Measurements from ENCODE around the gene ABHD6.
"Not testable (repeated sequence)": the region's sequence is repeated elsewhere in the genome, so short reads cannot be mapped to it uniquely, and the experiment has no call there.

Gene ABHD6

DNA sequence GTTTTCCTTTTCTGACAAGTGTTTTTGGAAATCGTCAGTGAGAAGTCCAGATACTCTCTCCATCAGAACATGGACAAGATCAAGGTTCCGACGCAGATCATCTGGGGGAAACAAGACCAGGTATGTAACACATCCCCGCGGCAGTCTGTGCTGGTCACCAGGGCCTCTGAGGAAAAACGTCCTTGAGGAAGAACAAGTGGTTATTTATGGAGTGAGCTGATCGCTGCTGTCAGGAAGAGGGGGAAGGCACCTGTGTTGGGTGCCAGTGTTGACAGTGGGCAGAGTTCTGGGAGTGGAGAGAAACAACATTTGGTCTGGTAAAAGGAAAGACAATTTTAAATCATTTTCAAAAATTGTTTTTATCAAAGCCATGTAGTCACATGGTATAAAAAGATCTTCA lies 47.7 kb downstream of the ABHD6 start:
- DNase-seq, result no peak

DNA sequence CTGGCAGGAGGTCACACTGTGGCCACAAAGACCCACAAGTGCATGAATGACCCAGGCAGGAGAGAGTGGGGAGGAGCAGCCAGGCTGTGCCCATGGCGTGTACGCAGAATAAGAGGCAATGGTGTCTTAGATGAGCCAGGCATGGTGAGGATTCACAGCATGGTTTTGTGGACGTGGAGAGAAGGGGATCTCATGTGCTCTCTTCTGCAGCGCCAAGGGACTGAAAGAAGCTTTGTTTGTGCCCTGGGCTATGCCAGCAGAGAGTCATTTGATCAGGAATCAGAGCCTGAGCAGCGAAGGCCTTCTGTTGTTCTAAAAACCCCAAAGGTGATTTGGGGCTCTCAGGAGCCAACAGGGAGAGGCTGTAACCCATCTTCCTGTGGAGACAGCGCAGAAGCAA lies 49.8 kb downstream of the ABHD6 start:
- no peak for DNase-seq

DNA sequence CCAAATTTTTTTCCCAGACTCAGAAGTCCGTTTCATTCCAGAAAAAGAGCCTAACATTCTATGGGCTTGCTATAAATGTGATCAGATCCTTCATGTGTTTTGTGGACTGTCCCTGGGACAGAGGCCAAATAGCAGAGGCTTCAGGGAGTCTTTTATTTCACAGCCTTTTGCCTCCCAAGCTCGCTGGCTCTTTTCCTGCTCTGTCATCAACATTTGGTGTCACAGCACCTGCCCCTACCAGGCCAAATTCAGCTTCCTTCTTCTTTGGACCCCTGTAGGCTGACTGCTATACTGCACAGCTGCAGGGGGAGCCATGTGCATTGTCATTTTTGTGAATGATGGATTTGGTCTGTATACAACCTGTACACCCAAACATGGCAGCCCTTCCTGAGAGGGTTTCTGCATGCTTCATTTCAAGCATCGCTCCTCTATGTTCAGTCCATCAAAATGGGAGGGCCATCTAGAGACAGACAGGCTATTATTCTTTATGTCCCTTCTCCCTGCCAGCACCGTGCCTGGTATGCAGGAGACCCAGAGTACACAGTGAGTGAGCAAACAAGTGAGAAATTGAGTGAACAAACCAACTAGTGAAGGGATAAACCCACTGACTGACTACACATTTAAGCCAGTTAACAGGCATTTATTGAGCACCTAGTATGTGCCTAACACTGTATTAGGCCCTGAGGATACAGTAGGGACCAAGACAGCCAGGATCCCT lies 50.6 kb downstream of the ABHD6 start:
- no peak for DNase-seq

- not testable (repeated sequence) for DNase-seq
These were observed 51.5 kb downstream of the ABHD6 start for GRCh38 chr3:58288964-58289613.

- DNase-seq, result not testable (repeated sequence)
These were observed 52.9 kb downstream of the ABHD6 start for GRCh38 chr3:58290446-58290845.

DNA sequence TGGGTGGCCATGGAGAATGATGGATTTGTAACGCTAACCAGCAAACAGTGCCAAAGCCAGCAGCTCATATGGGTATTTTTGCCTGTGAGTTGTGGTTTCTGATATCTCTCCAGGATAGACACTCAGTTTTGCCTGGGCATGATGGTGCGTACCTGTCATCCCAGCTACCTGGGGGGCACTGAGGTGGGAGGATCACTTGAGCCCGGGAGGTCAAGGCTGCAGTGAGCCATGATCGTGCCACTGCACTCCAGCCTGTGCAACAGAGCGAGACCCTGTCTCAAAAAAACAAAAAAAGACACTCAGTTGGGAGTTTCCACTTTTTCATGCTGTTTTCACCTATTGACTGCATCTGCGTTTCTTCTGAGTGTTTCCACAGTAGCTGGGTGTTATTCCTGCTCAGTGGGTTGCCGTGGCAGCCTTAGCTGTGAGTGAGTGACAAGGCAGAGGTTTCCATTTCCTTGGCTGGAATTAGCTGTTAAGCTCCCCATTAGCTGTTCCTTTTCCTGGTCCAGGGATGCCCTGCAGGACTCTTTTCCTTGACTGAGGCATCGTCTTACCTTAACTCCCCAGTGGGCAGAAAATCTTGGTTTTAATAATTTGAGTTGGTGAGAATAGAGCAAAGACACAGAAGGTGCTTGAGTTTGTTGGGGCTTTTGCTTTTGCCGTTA lies 54.2 kb downstream of the ABHD6 start:
- no peak for DNase-seq

GRCh38 chr3:58292866-58293265 lies 55.3 kb downstream of the ABHD6 start:
- no peak for DNase-seq

DNA sequence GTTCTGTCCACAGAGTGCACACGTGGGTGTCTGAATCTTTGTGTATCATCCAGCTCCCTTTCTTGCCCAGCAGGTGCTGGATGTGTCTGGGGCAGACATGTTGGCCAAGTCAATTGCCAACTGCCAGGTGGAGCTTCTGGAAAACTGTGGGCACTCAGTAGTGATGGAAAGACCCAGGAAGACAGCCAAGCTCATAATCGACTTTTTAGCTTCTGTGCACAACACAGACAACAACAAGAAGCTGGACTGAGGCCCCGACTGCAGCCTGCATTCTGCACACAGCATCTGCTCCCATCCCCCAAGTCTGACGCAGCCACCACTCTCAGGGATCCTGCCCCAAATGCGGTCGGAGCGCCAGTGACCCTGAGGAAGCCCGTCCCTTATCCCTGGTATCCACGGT lies 55.9 kb downstream of the ABHD6 start:
- DNase-seq, result no peak

- DNase-seq, result no peak
These were observed 58.7 kb downstream of the ABHD6 start for GRCh38 chr3:58296269-58296668.

DNA sequence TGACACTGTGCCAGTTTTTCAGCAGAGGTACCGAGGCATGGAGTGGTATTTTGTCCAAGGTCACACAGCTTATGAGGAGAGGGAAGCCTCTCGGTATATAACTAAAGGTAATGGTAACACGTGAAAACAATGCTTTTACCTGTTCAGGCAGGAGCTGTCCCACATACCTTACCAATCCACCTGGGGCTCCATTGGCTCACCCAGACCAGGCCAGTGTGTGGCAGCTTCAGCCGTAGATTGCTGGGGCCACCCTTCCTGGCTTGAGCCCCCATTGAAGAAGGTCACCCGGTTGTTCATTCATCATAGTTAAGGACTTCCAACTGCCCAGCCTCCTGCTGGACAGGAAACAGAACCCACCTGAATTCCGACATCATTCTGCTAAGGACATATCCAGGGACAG lies 59.3 kb downstream of the ABHD6 start:
- DNase-seq, result no peak

GRCh38 chr3:58298190-58298589 lies 60.6 kb downstream of the ABHD6 start:
- no peak for DNase-seq

DNA sequence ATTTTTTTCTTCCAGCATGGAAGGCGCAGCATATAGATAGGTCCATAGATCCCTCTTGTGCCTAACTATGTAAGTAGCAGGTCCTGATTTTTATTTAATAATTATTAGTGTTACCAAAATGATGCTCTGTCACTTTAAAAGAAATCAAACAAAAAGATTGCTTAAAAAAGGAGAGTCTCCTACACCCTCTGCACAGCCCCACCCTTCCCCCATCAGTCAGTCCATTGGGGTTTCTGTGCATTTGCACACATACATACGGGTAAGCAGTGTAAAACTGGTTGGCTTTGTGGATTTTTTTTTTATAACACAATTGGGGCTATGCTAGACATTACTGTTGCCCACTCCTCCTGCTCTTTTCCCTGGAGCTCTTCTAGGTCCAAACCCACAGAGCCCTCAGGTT lies 61.5 kb downstream of the ABHD6 start:
- DNase-seq, result no peak

GRCh38 chr3:58299839-58300516 lies 62.4 kb downstream of the ABHD6 start:
- no peak for DNase-seq

DNA sequence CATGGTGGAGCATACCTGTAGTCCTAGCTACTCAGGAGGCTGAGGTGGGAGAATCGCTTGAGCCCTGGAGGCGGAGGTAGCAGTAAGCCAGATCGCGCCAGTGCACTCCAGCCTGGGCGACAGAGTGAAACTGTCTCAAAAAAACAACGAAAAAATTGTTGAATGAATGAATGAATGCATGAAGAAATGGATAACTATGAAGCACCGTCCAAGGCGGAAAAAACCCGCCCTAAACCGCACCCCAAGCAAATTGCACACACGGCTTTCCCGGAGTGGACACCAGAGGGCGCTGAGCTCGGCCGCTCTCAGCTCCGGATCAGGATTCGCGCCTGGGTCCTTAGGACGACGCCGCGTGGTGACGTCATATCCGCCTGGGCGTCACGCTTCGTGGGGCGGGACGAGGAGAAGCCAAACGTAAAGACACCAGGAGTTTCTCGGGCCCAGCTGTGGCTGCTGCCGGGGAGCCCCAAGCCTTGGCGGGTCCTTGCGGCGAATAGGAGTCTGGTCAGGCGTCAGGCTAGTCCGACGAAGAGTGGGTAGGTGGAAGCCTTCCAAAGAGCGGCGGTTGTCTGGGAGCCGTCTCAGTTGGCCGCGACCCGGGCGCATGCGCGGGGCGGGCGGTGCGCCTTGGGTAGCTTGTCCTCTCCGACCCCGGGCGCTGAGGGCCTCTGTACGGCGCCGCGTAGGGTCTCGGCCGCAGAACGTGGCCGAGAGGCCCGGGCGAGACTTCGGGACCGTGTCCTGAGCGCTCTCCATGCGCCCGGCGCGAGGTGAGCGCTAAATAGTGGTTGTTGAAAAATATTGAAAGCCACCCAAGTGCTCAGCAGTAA lies 68.5 kb downstream of the ABHD6 start, which contains the start of the genes HTD2 and RPP14:
Gene HTD2, plus strand, starts transcription at position 639 of the 830 bp plus-strand sequence. CDS start 11,094 bp downstream, outside the sequence.
Gene RPP14, plus strand, starts transcription at position 364 of the 830 bp plus-strand sequence. CDS start 4,085 bp downstream, outside the sequence.
- peak; percentile 99 for DNase-seq

DNA sequence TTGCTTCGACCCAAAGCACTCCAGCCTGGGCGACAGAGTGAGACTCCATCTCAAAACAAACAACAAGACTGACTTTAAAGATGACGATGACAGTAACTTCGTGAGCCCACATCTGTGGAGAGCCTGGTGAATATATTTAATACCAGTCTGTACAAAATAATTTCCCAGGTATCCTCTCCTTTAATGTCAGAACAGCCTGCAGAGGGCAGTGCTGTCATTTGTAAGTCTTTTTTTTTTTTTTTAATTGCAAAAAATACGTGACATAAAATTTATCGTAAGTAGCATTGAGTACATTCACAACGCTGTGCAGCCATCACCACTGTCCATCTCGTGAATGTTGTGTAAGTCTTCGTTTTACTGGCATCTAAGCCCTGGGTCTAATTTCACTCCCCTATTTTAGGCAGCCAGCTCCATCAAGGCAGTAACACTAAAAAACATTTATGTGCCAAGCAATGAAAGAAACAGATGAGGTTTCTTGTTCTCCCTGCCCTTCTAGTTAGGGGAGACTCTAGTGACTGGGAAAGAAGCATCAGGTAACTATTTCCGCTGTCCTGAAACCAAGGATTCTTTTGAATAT lies 70.1 kb downstream of the ABHD6 start:
- peak; percentile 52 for DNase-seq

- no peak for DNase-seq
These were observed 71.1 kb downstream of the ABHD6 start for GRCh38 chr3:58308728-58309127.

DNA sequence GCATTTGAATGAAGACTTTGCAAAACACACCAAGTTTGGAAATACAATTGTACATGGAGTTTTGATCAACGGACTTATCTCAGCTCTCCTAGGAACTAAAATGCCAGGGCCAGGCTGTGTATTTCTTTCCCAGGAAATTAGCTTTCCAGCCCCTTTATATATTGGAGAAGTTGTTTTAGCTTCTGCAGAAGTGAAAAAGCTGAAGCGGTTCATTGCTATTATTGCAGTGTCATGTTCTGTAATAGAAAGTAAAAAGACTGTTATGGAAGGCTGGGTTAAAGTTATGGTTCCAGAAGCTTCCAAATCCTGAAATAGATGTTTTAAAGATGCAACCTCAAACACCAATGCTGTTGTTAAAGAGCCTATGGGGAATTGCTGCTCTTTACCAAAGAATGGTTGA lies 80.2 kb downstream of the ABHD6 start:
- no peak for DNase-seq

GRCh38 chr3:58321791-58322190 lies 84.2 kb downstream of the ABHD6 start:
- no peak for DNase-seq

DNA sequence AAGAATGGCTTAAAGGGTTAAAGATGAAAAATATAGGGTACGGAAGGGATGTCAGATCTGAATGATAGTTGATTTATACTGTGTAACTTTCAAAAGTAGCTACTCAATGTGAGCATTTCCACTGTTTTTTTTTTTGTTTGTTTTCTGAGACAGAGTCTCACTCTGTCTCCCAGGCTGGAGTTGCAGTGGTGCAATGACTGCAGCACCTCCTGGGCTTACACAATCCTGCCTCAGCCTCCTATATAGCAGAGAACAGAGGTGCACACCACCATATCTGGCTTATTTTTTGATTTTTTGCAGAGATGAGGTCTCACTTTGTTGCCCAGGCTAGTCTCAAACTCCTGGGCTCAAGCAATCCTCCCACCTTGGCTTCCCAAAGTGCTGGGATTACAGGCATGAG lies 85.2 kb downstream of the ABHD6 start:
- no peak for DNase-seq

- DNase-seq, result peak; percentile 32
These were observed 86.2 kb downstream of the ABHD6 start for GRCh38 chr3:58323529-58324390.

Data from stimulated activated CD4-positive, alpha-beta T cell treated with anti-CD3 and anti-CD28 coated beads, Interleukin-4, amount 100 ng/mL, for 24 hours (primary cell).